Neuronal stem cell (in vitro differentiated cells): ENCODE data around the gene RBM19.

Experiments used
- DNase-seq: peaks from one replicate; pipeline ENCODE4 v3.0.0-alpha.2; 2013; ENCODE audit warnings: low spot score
- H2AFZ ChIP-seq: one replicate; pipeline ENCODE4 v1.6.1; 2013; ENCODE audit warnings: mild to moderate bottlenecking, low read length, inconsistent platforms
- H2AK5ac ChIP-seq: 2 replicates; pipeline ENCODE4 v1.6.1; 2013; ENCODE audit warnings: low read depth, mild to moderate bottlenecking, inconsistent platforms, low read length, moderate library complexity, mixed read lengths
- H2BK120ac ChIP-seq: 2 replicates; pipeline ENCODE4 v1.6.1; 2013; ENCODE audit warnings: low read depth, mild to moderate bottlenecking, inconsistent platforms, low read length, moderate library complexity, mixed read lengths
- H2BK12ac ChIP-seq: one replicate; pipeline ENCODE4 v1.6.1; 2013; ENCODE audit warnings: low read length, inconsistent platforms
- H2BK15ac ChIP-seq: 2 replicates; pipeline ENCODE4 v1.6.1; 2013; ENCODE audit warnings: mild to moderate bottlenecking, low read length, inconsistent platforms, mixed read lengths
- H2BK5ac ChIP-seq: one replicate; pipeline ENCODE4 v1.6.1; 2013; ENCODE audit warnings: inconsistent platforms, mild to moderate bottlenecking, low read length, moderate library complexity
- H3K14ac ChIP-seq: one replicate; pipeline ENCODE4 v1.6.1; 2013; ENCODE audit warnings: low read length, inconsistent platforms
- H3K18ac ChIP-seq: 2 replicates; pipeline ENCODE4 v1.6.1; 2013; ENCODE audit warnings: low read length, inconsistent platforms
- H3K23ac ChIP-seq: 2 replicates; pipeline ENCODE4 v1.6.1; 2013; ENCODE audit warnings: low read depth, mild to moderate bottlenecking, mixed read lengths, low read length, inconsistent platforms; ENCODE audit not compliant: poor library complexity
- H3K27ac ChIP-seq: replicated peaks from 3 replicates; pipeline ENCODE4 v1.5.1; 2013; ENCODE audit warnings: low read length, inconsistent platforms
- H3K27me3 ChIP-seq, 3 experiments: 2 replicates each; pipeline ENCODE4 v1.6.1; 2013; ENCODE audit warnings: low read length in 3 of 3, mild to moderate bottlenecking in 2 of 3, inconsistent platforms in 1 of 3, low read depth in 1 of 3, mixed read lengths in 1 of 3, moderate library complexity in 1 of 3; ENCODE audit not compliant: control insufficient read depth in 3 of 3, insufficient read depth in 3 of 3
- H3K36me3 ChIP-seq, 2 donors: replicated peaks in 1 of 2; 2 replicates each; pipeline ENCODE4 v1.6.1; 2013; ENCODE audit warnings: low read length in 2 of 2; ENCODE audit not compliant: control insufficient read depth in 2 of 2, insufficient read depth in 2 of 2
- H3K4ac ChIP-seq: 2 replicates; pipeline ENCODE4 v1.6.1; 2013; ENCODE audit warnings: inconsistent platforms, mild to moderate bottlenecking, low read length, moderate library complexity
- H3K4me1 ChIP-seq, 2 donors: 1 replicate in 1 of 2; 2 replicates in 1 of 2; pipeline ENCODE4 v1.6.1; 2013; ENCODE audit warnings: low read length in 2 of 2, low read depth in 1 of 2; ENCODE audit not compliant: control insufficient read depth in 2 of 2, insufficient read depth in 1 of 2
- H3K4me2 ChIP-seq: one replicate; pipeline ENCODE4 v1.6.1; 2013; ENCODE audit warnings: mild to moderate bottlenecking, low read length, inconsistent platforms; ENCODE audit not compliant: insufficient read depth, poor library complexity, severe bottlenecking
- H3K4me3 ChIP-seq, 2 donors: 2 replicates each; pipeline ENCODE4 v1.5.1; 2013; ENCODE audit warnings: low read length in 2 of 2, mild to moderate bottlenecking in 2 of 2, inconsistent platforms in 1 of 2, moderate library complexity in 1 of 2
- H3K79me1 ChIP-seq: one replicate; pipeline ENCODE4 v1.6.1; 2013; ENCODE audit warnings: low read depth, mild to moderate bottlenecking, inconsistent platforms, low read length, moderate library complexity
- H3K9ac ChIP-seq: one replicate; pipeline ENCODE4 v1.6.1; 2013; ENCODE audit warnings: mild to moderate bottlenecking, low read depth, low read length, inconsistent platforms; ENCODE audit not compliant: poor library complexity
- H3K9me3 ChIP-seq, 2 donors: replicated peaks in 1 of 2; 2 replicates each; pipeline versions ENCODE3 to v1.6.1; 2013; ENCODE audit warnings: low read length in 2 of 2, mild to moderate bottlenecking in 2 of 2, inconsistent platforms in 1 of 2, low read depth in 1 of 2, mixed read lengths in 1 of 2, moderate library complexity in 1 of 2; ENCODE audit not compliant: control insufficient read depth in 2 of 2, insufficient read depth in 1 of 2
- H4K8ac ChIP-seq: one replicate; pipeline ENCODE4 v1.6.1; 2013; ENCODE audit warnings: low read depth, mild to moderate bottlenecking, inconsistent platforms, low read length, moderate library complexity
- H4K91ac ChIP-seq: one replicate; pipeline ENCODE4 v1.6.1; 2013; ENCODE audit warnings: low read length, low read depth, mild to moderate bottlenecking, inconsistent platforms; ENCODE audit not compliant: poor library complexity
- WGBS, 2 donors: extraction: QIAGEN DNeasy Blood & Tissue Kit; methylation state at CpG; one replicate each; pipeline ENCODE4 v1.1.7; 2013; ENCODE audit warnings: missing lambda C conversion rate in 2 of 2, mixed read lengths in 1 of 2; ENCODE audit not compliant: insufficient read length in 2 of 2, insufficient replicate concordance in 1 of 2; ENCODE audit errors: extremely low coverage in 2 of 2; 5-methylcytosine and 5-hydroxymethylcytosine counted together

Gene RBM19

DNA sequence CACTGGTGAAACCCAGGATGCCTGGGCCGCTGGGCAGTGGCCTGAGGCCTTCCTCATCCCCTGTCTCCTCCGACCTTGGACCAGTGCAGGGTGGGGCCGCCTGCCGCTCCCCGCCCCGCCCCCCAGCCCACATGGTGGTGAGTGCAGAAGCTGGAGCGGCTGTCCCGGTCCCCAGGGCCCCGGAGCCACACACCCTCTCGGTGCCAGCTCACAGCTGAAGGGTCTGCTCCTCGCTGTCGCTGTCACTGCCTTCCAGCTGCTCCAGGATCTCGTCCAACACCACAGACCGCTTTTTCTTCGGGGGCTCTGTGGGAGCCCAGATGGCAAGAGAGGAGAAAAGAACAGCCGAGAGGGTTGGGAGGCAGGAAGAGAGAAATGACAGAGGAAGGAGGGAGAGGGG lies 143.1 kb downstream of the RBM19 start:
- Histone ChIP-seq H2BK120ac (no peak overlapping the region), H3K23ac (no peak overlapping the region), H3K4me3 (no peak overlapping the region), H3K9ac (no peak overlapping the region), H3K9me3 (no peaks in the 10 kb centered on the region), H4K8ac (no peak overlapping the region), H4K91ac (no peak overlapping the region), H3K79me1 (no peaks in the 10 kb centered on the region), H3K27ac (no peak overlapping the region), H3K18ac (no peak overlapping the region), H2BK12ac (no peak overlapping the region), H3K4ac (no peak overlapping the region), H3K36me3 (no peaks in the 10 kb centered on the region), H2AK5ac (peak overlapping the region; percentile 60), H3K14ac (peak overlapping the region; percentile 23), H3K4me2 (no peak overlapping the region), H3K27me3 (no peaks in the 10 kb centered on the region), H2BK5ac (peak overlapping the region; percentile 27), H3K4me1 (peaks cover 18 to 22% of the 10 kb centered on the region in 2 donors), H2BK15ac (no peak overlapping the region), H2AFZ (no peak overlapping the region)
- no CpG with 5 or more reads among the region's 16 CpGs for WGBS, 2 donors
- DNase-seq, result no peak

GRCh38 chr12:113820842-113821241 lies 145.3 kb downstream of the RBM19 start:
- H2AFZ ChIP-seq, result no peak overlapping the region
- H3K4me1 ChIP-seq, result peaks cover 17 to 24% of the 10 kb centered on the region in 2 donors
- H2AK5ac ChIP-seq, result peak overlapping the region; percentile 91
- peak overlapping the region; percentile 11 for H3K18ac ChIP-seq
- H2BK15ac ChIP-seq, result peak overlapping the region; percentile 86
- H3K9me3 ChIP-seq, result no peaks in the 10 kb centered on the region
- no peak overlapping the region for H2BK120ac ChIP-seq
- peaks cover 0 to 4% of the 10 kb centered on the region in 2 donors for H3K36me3 ChIP-seq
- H3K4me3 ChIP-seq, result no peak overlapping the region
- no CpG with 5 or more reads among the region's 8 CpGs for WGBS, 2 donors
- no peak overlapping the region for H3K4ac ChIP-seq
- H4K8ac ChIP-seq, result no peak overlapping the region
- no peaks in the 10 kb centered on the region for H3K79me1 ChIP-seq
- H3K9ac ChIP-seq, result peak overlapping the region; percentile 80
- H3K27ac ChIP-seq, result no peak overlapping the region
- H2BK5ac ChIP-seq, result no peak overlapping the region
- no peak overlapping the region for H4K91ac ChIP-seq
- H3K14ac ChIP-seq, result no peak overlapping the region
- no peak overlapping the region for H3K4me2 ChIP-seq
- no peaks in the 10 kb centered on the region for H3K27me3 ChIP-seq
- H3K23ac ChIP-seq, result no peak overlapping the region
- DNase-seq, result no peak
- H2BK12ac ChIP-seq, result peak overlapping the region; percentile 95

- Histone ChIP-seq H3K27ac (no peak overlapping the region), H3K36me3 (peaks cover 0 to 4% of the 10 kb centered on the region in 2 donors)
- no CpG with 5 or more reads among the region's 15 CpGs for WGBS, 2 donors
Measured at GRCh38 chr12:113820309-113820708, 145.8 kb downstream of the RBM19 start.

GRCh38 chr12:113819495-113819894 lies 146.6 kb downstream of the RBM19 start:
- peak overlapping the region; percentile 92 for H3K18ac ChIP-seq
- H3K4me2 ChIP-seq, result no peak overlapping the region
- peak overlapping the region; percentile 77 for H2BK120ac ChIP-seq
- peak overlapping the region; percentile 78 for H2BK15ac ChIP-seq
- no peak overlapping the region for H3K14ac ChIP-seq
- no peak overlapping the region for H2BK12ac ChIP-seq
- H2AK5ac ChIP-seq, result peak overlapping the region; percentile 94
- no peak overlapping the region for H3K4me3 ChIP-seq
- H2BK5ac ChIP-seq, result no peak overlapping the region
- peaks cover 0 to 4% of the 10 kb centered on the region in 2 donors for H3K36me3 ChIP-seq
- H3K79me1 ChIP-seq, result no peaks in the 10 kb centered on the region
- H3K4me1 ChIP-seq, result peaks cover 17 to 24% of the 10 kb centered on the region in 2 donors
- H3K9me3 ChIP-seq, result no peaks in the 10 kb centered on the region
- H4K8ac ChIP-seq, result no peak overlapping the region
- H3K9ac ChIP-seq, result no peak overlapping the region
- WGBS, 2 donors, result no CpG with 5 or more reads among the region's 10 CpGs
- no peak overlapping the region for H3K4ac ChIP-seq
- peak overlapping the region; percentile 77 for H3K23ac ChIP-seq
- H3K27ac ChIP-seq, result no peak overlapping the region
- H2AFZ ChIP-seq, result peak overlapping the region; percentile 15
- no peaks in the 10 kb centered on the region for H3K27me3 ChIP-seq
- H4K91ac ChIP-seq, result no peak overlapping the region
- DNase-seq, result no peak

More at GRCh38 chr12:113820309-113820708, 145.8 kb downstream of the RBM19 start:
- no peak overlapping the region for H3K4me2 ChIP-seq
- peak overlapping the region; percentile 60 for H2BK15ac ChIP-seq
- no peak for DNase-seq
- peak overlapping the region; percentile 80 for H3K9ac ChIP-seq
- no peaks in the 10 kb centered on the region for H3K27me3 ChIP-seq
- H2BK5ac ChIP-seq, result no peak overlapping the region
- H3K14ac ChIP-seq, result no peak overlapping the region
- H3K4ac ChIP-seq, result no peak overlapping the region
- no peak overlapping the region for H4K91ac ChIP-seq
- H2AK5ac ChIP-seq, result peak overlapping the region; percentile 91
- peaks cover 17 to 24% of the 10 kb centered on the region in 2 donors for H3K4me1 ChIP-seq
- no peak overlapping the region for H2AFZ ChIP-seq
- H3K9me3 ChIP-seq, result no peaks in the 10 kb centered on the region
- no peak overlapping the region for H3K23ac ChIP-seq
- peak overlapping the region; percentile 11 for H3K18ac ChIP-seq
- H3K4me3 ChIP-seq, result no peak overlapping the region
- no peaks in the 10 kb centered on the region for H3K79me1 ChIP-seq
- H4K8ac ChIP-seq, result no peak overlapping the region
- peak overlapping the region; percentile 95 for H2BK12ac ChIP-seq
- H2BK120ac ChIP-seq, result no peak overlapping the region
